CD4-positive, CD25-positive, alpha-beta regulatory T cell (primary cell): ENCODE measurements around the gene THOP1. TPM values are rescaled to one million over a fixed set of nuclear protein-coding genes. Genes with fewer than 3 reads are reported as not detected.

Source experiments
- ATAC-seq, 2 donors: fragments of 150-1000 bp; cut with Tn5 transposase; one replicate each; pipeline ENCODE4 v1.10.0; 2021; ENCODE audit warnings: low read depth in 2 of 2, moderate number of reproducible peaks in 2 of 2, moderate library complexity in 1 of 2
- DNase-seq, 3 donors: peaks; one replicate each; pipeline versions ENCODE4 v3.0.0 to v3.0.0-alpha.2; 2012 to 2022; ENCODE audit warnings: mixed read lengths in 1 of 3
- H3K27ac ChIP-seq: one replicate; pipeline ENCODE4 v1.7.0; 2013; ENCODE audit warnings: mild to moderate bottlenecking, low read length; ENCODE audit not compliant: insufficient read depth, poor library complexity, severe bottlenecking
- H3K27me3 ChIP-seq: one replicate; pipeline ENCODE4 v1.7.0; 2013; ENCODE audit warnings: low read length; ENCODE audit not compliant: control insufficient read depth, insufficient read depth
- H3K36me3 ChIP-seq: one replicate; pipeline ENCODE4 v1.7.0; 2013; ENCODE audit warnings: mild to moderate bottlenecking, low read length, moderate library complexity; ENCODE audit not compliant: control insufficient read depth, insufficient read depth
- H3K4me1 ChIP-seq: 2 replicates; pipeline ENCODE4 v1.7.0; 2013; ENCODE audit warnings: mild to moderate bottlenecking, low read length; ENCODE audit not compliant: insufficient read depth, control insufficient read depth, poor library complexity, severe bottlenecking
- H3K4me3 ChIP-seq: one replicate; pipeline ENCODE4 v1.7.0; 2013; ENCODE audit warnings: low read depth, mild to moderate bottlenecking, low read length, moderate library complexity
- H3K9me3 ChIP-seq, 2 experiments: 1 replicate in 1 of 2; 2 replicates in 1 of 2; pipeline ENCODE4 v1.7.0; 2013; ENCODE audit warnings: low read length in 2 of 2, mild to moderate bottlenecking in 1 of 2, moderate library complexity in 1 of 2; ENCODE audit not compliant: control insufficient read depth in 2 of 2
- H3K27ac Mint-ChIP-seq, 3 donors: one replicate each; pipeline ENCODE4 v1.8.0; 2020 to 2022; ENCODE audit warnings: mild to moderate bottlenecking in 3 of 3, mixed read lengths in 3 of 3, moderate library complexity in 2 of 3
- H3K27me3 Mint-ChIP-seq: one replicate; pipeline ENCODE4 v1.8.0; 2022; ENCODE audit warnings: mild to moderate bottlenecking, mixed read lengths
- H3K36me3 Mint-ChIP-seq: one replicate; pipeline ENCODE4 v1.8.0; 2020; ENCODE audit warnings: mixed read lengths
- H3K4me1 Mint-ChIP-seq, 4 donors: one replicate each; pipeline ENCODE4 v1.8.0; 2020 to 2022; ENCODE audit warnings: mixed read lengths in 4 of 4, mild to moderate bottlenecking in 1 of 4
- H3K4me3 Mint-ChIP-seq, 4 donors: one replicate each; pipeline ENCODE4 v1.8.0; 2020 to 2022; ENCODE audit warnings: mild to moderate bottlenecking in 4 of 4, mixed read lengths in 4 of 4, moderate library complexity in 3 of 4
- H3K9me3 Mint-ChIP-seq, 7 donors: one replicate each; pipeline ENCODE4 v1.8.0; 2020 to 2022; ENCODE audit warnings: mixed read lengths in 7 of 7, mild to moderate bottlenecking in 3 of 7, moderate library complexity in 2 of 7
- polyA plus RNA-seq, 4 donors: library from polyadenylated mRNA; unstranded; fragments of 300-500 nt; fragmentation: Illumina TruSeq; gene quantifications; one replicate each; pipeline ENCODE4 v1.2.3, GENCODE V29; 2021
- total RNA-seq: library from RNA; stranded (reverse); gene quantifications from one replicate; pipeline ENCODE4 v1.2.3, GENCODE V29; 2022

THOP1 gene
- total and polyA plus RNA-seq, 5 donors from 2014 or later, result 20.0 to 28.0 (median 25.9) TPM

- H3K27ac Mint-ChIP-seq, result no peak overlapping the region
- H3K4me1 Mint-ChIP-seq, result no peaks in the 10 kb centered on the region
- H3K4me3 Mint-ChIP-seq, result no peak overlapping the region
- ATAC-seq (no peak), DNase-seq (no peak)
- peaks cover 8% of the 10 kb centered on the region for H3K36me3 Mint-ChIP-seq
- H3K9me3 Mint-ChIP-seq, result no peaks in the 10 kb centered on the region
- no peaks in the 10 kb centered on the region for H3K27me3 Mint-ChIP-seq
- Histone ChIP-seq H3K4me1 (no peaks in the 10 kb centered on the region), H3K27ac (no peak overlapping the region), H3K9me3 (no peaks in the 10 kb centered on the region), H3K27me3 (no peaks in the 10 kb centered on the region), H3K4me3 (no peak overlapping the region), H3K36me3 (peaks cover 16% of the 10 kb centered on the region)
Measured at GRCh38 chr19:2808129-2808941, 23.0 kb downstream of the THOP1 start.

DNA sequence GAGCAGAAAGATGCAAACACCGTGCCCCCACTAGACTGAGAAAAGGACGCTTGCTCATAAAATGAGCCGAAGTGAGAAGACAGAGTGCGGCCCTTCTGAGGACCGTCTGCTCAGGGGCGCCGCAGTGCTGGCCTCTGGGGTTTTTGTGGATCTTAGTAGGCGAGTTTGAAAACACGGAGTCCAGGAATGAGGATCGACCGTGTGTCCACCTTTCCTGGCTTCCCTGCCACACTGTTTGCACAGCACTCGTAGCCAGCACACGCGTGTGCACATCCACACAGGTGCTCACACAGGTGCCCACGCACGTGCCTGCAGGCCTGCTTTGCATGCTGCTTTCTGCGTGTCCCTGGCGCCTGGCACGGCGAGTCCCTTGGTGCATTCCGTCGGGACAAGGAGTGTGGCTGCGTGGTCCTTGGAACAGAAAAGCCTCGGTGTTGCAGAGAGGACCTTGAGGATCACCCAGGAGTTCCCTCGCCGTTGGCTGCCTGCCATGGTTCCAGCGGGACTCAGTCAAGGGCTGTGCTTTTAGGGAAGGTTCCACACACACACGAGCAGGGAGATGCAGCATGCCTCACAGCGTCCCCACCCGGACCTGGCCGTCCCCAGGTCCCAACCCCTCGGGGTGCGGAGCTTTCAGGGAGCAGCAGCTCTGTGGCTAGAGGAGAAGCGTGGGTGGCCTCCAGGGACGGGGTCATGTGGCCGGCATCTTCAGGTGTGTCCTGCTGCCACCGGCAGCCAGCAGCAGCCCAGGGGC lies 24.3 kb downstream of the THOP1 start:
- Mint-ChIP-seq H3K27ac (no peak overlapping the region), H3K36me3 (peaks cover 8% of the 10 kb centered on the region), H3K27me3 (no peaks in the 10 kb centered on the region), H3K4me1 (no peaks in the 10 kb centered on the region), H3K9me3 (no peaks in the 10 kb centered on the region), H3K4me3 (no peak overlapping the region)
- no peaks in the 10 kb centered on the region for H3K4me1 ChIP-seq
- H3K27me3 ChIP-seq, result no peaks in the 10 kb centered on the region
- H3K9me3 ChIP-seq, result no peaks in the 10 kb centered on the region
- ATAC-seq (no peak), DNase-seq (no peak)
- no peak overlapping the region for H3K4me3 ChIP-seq
- H3K36me3 ChIP-seq, result peaks cover 16% of the 10 kb centered on the region
- no peak overlapping the region for H3K27ac ChIP-seq

- no peak for ATAC-seq
Measured at GRCh38 chr19:2810141-2811091, 25.1 kb downstream of the THOP1 start.

DNA sequence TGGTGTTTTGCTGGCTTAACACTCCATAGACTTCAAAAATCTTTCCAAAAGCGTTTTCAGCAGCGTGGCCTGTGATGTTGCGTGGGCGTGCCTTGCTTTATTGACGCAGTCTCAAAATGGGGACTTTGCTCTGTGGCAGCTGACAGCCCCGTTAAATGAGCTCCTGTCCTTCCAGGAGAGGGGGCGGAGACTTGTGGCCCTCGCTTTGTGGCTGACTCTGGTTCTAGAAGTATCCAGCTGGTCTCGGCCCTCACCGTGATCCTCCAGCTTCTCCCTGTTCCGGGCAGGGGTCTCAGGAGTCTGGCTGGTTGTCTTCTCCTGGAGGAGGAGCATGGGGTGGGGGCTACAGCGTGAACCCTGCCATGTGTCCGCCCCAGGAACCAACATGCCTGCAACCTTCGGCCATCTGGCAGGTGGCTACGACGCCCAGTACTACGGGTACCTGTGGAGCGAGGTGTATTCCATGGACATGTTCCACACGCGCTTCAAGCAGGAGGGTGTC lies 26.0 kb downstream of the THOP1 start:
- Histone ChIP-seq H3K27ac (no peak overlapping the region), H3K4me3 (no peak overlapping the region), H3K27me3 (no peaks in the 10 kb centered on the region), H3K36me3 (peaks cover 16% of the 10 kb centered on the region), H3K4me1 (no peaks in the 10 kb centered on the region), H3K9me3 (no peaks in the 10 kb centered on the region)
- no peaks in the 10 kb centered on the region for H3K27me3 Mint-ChIP-seq
- H3K4me1 Mint-ChIP-seq, result no peaks in the 10 kb centered on the region
- no peaks in the 10 kb centered on the region for H3K9me3 Mint-ChIP-seq
- no peak for DNase-seq
- H3K36me3 Mint-ChIP-seq, result peaks cover 8% of the 10 kb centered on the region
- H3K27ac Mint-ChIP-seq, result no peak overlapping the region
- ATAC-seq, result no peak
- H3K4me3 Mint-ChIP-seq, result no peak overlapping the region

More at GRCh38 chr19:2810141-2811091, 25.1 kb downstream of the THOP1 start:
- no peak for DNase-seq
- no peak overlapping the region for H3K27ac Mint-ChIP-seq
- peaks cover 16% of the 10 kb centered on the region for H3K36me3 ChIP-seq
- H3K4me1 ChIP-seq, result no peaks in the 10 kb centered on the region
- no peak overlapping the region for H3K4me3 Mint-ChIP-seq
- H3K27me3 ChIP-seq, result no peaks in the 10 kb centered on the region
- no peaks in the 10 kb centered on the region for H3K9me3 Mint-ChIP-seq
- no peak overlapping the region for H3K27ac ChIP-seq
- H3K9me3 ChIP-seq, result no peaks in the 10 kb centered on the region
- no peaks in the 10 kb centered on the region for H3K27me3 Mint-ChIP-seq
- H3K36me3 Mint-ChIP-seq, result peaks cover 8% of the 10 kb centered on the region
- H3K4me1 Mint-ChIP-seq, result no peaks in the 10 kb centered on the region
- H3K4me3 ChIP-seq, result no peak overlapping the region

DNA sequence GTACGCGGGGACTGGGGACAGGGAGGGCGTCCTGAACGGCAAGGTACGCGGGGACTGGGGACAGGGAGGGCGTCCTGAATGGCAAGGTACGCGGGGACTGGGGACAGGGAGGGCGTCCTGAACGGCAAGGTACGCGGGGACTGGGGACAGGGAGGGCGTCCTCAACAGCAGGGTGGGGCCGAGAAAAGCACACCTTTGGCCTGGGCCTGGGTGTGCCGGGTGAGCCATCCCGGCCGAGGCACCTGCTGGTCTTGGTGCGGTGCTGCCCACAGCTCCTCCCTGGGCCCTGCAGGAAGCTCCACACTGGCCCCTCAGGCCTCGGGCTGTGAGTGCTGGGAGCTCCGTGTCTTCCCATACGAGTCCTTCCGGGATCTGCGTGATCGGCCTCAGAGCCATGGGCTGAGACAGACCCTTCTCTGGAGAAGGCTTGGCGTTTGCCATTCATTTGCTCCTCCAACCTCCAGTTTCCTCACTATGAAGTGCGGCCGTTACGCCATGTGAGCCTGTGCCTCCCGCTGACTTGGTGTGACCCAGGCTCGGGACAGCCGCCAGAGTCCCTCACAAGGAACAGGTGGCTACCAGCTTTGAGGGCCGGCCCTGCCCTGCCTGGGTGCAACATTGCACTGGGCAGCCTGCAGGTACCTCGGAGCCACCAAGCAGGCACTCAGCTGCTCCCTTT lies 26.6 kb downstream of the THOP1 start:
- H3K9me3 ChIP-seq, result no peaks in the 10 kb centered on the region
- H3K4me1 Mint-ChIP-seq, result no peaks in the 10 kb centered on the region
- ATAC-seq (no peak), DNase-seq (no peak)
- peaks cover 16% of the 10 kb centered on the region for H3K36me3 ChIP-seq
- no peak overlapping the region for H3K4me3 ChIP-seq
- no peaks in the 10 kb centered on the region for H3K27me3 Mint-ChIP-seq
- H3K4me1 ChIP-seq, result no peaks in the 10 kb centered on the region
- H3K9me3 Mint-ChIP-seq, result no peaks in the 10 kb centered on the region
- no peak overlapping the region for H3K27ac Mint-ChIP-seq
- H3K4me3 Mint-ChIP-seq, result no peak overlapping the region
- peaks cover 8% of the 10 kb centered on the region for H3K36me3 Mint-ChIP-seq
- no peak overlapping the region for H3K27ac ChIP-seq
- H3K27me3 ChIP-seq, result no peaks in the 10 kb centered on the region

GRCh38 chr19:2812414-2813234 lies 27.3 kb downstream of the THOP1 start:
- H3K9me3 ChIP-seq, result no peaks in the 10 kb centered on the region
- H3K27ac Mint-ChIP-seq, result peak overlapping the region in 1 of 3 donors; percentile 48
- no peak overlapping the region for H3K4me3 ChIP-seq
- H3K4me3 Mint-ChIP-seq, result no peak overlapping the region
- H3K27ac ChIP-seq, result no peak overlapping the region
- no peaks in the 10 kb centered on the region for H3K4me1 ChIP-seq
- no peaks in the 10 kb centered on the region for H3K4me1 Mint-ChIP-seq
- peaks cover 11% of the 10 kb centered on the region for H3K36me3 ChIP-seq
- H3K27me3 ChIP-seq, result no peaks in the 10 kb centered on the region
- peaks cover 8% of the 10 kb centered on the region for H3K36me3 Mint-ChIP-seq
- DNase-seq, result no peak
- no peak for ATAC-seq
- no peaks in the 10 kb centered on the region for H3K9me3 Mint-ChIP-seq
- no peaks in the 10 kb centered on the region for H3K27me3 Mint-ChIP-seq
